Activated CD4-positive, alpha-beta T cell treated with anti-CD3 and anti-CD28 coated beads, Interleukin-2, amount 50 U/mL, for 48 hours (primary cell): Measurements from ENCODE around the gene TSEN2.
"Not testable (repeated sequence)": the region's sequence is repeated elsewhere in the genome, so short reads cannot be mapped to it uniquely, and the experiment has no call there.

ENCODE experiments used
- DNase-seq, 2 experiments: peaks; one replicate each; pipeline ENCODE4 v3.0.0-alpha.2; 2020

Gene TSEN2

GRCh38 chr3:12452361-12453330 lies 31.6 kb upstream of the TSEN2 start:
- no peak for DNase-seq

DNA sequence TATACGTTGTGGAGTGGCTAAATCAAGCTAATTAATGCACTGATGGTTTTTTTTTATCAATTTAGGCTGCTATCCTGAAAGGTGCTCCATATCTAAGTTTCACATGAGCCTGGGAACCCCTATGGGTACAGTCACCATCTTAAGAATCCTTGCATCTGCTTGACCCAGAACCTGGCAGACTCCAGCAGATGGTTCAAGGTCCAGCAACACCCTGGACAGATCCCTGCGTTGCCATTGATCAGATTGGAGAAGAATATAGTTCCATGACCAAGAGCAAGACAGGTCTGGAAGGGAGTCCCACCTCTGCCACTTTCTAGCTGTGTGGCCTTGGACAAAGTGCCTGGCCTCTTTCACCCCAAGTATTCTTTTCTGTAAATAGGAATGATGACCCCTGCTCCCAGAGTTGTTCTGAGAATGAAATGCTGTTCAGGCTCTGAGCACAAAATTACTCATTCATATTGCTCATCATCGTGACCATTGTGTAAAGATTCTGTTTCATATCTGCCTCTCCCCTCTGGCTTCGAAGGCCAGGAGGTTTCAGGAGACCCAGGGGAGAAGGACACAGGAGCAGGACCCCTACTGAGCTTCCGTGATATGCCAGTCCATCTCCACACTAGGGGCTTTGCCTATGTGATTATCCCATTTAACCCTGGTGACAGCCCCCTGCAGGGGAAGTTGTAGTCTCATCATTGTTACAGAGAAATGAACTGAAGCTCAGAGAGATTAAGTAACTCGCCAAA lies 30.0 kb upstream of the TSEN2 start:
- no peak for DNase-seq

DNA sequence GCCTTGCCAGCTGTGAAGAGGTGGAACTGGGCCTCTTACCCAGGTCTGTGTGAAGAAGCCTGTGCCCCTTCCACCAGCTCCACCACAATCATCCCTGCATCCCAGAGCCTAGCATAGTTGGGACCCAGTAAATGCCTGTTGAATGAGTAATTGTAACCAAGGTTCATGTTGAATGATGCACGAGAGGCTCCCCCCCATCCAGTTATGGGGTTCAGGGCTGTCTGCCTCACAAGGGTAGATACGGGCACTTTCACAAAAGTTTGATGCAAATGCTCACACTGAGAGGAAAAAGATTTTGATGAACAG lies 29.5 kb upstream of the TSEN2 start:
- DNase-seq: no peak

GRCh38 chr3:12455740-12456139 lies 28.5 kb upstream of the TSEN2 start:
- no peak for DNase-seq

DNA sequence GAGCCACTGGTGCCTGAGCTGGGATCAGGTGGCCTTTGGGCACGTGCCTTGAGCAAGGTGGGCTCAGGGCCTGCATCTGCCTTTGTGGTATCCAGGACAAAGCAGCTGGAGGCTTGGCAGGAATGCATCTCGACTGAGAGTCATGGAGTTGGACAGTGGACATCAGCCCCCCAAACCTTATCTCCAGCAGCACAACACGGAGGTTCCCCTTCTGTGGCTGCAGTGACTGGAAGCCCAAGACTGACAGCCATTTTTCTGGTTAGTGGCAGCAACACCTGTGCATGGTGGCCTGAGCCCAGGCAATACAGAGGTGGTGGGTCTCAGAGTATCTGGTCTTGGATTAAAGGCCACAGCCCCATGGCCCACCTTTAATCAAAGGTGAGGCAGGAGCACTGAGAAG lies 27.8 kb upstream of the TSEN2 start:
- no peak for DNase-seq

- not testable (repeated sequence) for DNase-seq
These were observed 26.9 kb upstream of the TSEN2 start for GRCh38 chr3:12457380-12457779.

GRCh38 chr3:12458901-12459300 lies 25.4 kb upstream of the TSEN2 start:
- no peak for DNase-seq

DNA sequence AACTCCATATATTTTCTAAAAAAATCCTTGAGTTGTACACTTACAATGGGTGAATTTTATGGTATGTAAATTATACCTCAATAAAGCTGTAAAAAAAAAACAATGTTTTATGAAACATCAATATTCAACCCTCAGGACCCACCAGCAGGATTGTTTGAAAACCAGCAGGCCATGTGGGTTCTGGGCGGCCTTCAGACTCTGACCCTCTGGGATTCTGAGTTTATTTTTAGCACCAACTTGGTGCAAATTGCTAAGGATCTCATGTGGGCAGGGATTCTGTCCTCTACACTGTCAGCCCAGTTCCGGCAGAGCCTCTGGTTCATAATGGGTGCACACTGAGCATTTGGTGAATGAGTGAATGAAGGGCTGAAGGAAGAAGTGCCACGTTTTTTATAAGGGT lies 24.2 kb upstream of the TSEN2 start:
- no peak for DNase-seq

- peak in 1 of 2 experiments; percentile 49 for DNase-seq
These were observed 23.1 kb upstream of the TSEN2 start for GRCh38 chr3:12461097-12461649.

DNA sequence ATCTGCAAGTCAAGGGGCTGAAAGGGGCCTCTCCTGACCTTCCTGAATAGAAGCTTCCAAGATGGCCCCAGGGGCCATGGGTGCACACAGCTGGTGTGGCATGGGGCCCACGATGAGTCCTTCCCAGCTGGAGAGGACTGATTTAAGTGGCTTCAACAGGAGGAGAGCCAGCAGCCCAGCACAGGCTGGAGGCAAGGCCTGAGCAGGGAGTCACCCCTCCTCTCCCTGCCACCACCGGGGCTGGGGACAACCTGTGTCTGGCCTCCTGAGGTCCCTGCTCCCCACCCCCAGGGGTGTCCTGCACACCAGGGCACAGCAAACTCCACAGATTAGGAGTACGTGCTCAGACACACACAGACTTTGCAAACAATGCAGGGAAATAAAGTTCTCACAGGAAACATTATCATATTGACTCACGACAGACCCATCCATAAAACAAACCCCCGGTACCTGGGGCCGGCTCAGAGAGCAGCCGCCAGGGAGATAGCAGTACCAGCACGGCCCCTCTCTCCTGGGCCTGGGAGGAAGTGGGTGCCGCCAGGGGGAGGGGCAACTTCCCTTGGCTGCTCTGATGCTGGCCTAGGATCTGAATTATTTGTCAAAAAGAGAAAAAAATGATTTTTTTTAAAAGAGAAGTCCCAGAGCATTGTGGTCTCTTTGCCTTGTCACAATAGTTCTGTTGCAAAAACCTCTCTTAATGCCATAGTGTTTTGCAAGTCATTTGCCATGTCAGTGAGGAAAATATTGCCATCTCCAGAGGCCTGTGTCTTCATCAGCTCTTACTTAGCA lies 21.9 kb upstream of the TSEN2 start:
- DNase-seq: no peak

DNA sequence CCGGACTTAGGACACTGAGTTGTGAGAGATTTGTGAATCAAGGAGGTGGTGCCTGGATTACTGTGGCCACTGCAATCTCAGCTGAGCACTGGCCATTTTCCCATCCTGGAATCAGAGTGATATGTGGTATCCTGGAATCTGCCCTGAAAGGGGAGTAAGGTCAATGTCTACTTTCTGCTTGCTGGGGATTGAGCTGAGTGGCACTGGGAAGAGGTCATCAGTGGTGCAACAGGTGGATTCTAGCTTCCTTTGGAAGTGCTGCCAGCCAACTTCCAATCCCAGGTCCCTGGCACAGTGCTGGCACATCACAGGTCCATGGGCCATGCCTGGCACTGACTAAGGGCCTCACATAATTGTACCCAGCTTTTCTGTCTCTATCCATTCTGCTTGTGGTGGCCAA lies 20.6 kb upstream of the TSEN2 start:
- DNase-seq: no peak

GRCh38 chr3:12464181-12464580 lies 20.1 kb upstream of the TSEN2 start:
- no peak for DNase-seq

GRCh38 chr3:12465151-12465835 lies 19.0 kb upstream of the TSEN2 start:
- DNase-seq: no peak

DNA sequence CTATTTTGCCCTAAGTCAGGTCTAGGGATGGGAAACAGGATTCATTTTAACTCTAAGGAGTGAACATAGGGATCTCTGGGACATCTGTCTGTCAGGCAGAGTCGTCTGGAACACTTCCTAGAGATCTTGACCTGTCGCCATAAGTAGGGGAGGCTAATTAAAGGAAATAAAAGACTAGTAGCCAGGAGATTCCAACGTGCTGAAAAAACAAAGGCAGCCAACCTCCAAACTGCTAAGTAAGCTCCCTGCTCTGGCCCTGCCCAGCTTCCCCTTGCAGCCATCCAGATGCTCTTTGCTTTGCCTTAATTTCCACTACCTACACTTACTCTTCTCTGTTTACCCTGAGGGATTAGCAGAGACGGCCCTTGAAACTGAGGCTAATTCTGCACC lies 18.4 kb upstream of the TSEN2 start:
- no peak for DNase-seq

- no peak for DNase-seq
These were observed 16.5 kb upstream of the TSEN2 start for GRCh38 chr3:12467746-12468145.

GRCh38 chr3:12468276-12468675 lies 16.0 kb upstream of the TSEN2 start:
- DNase-seq: no peak

DNA sequence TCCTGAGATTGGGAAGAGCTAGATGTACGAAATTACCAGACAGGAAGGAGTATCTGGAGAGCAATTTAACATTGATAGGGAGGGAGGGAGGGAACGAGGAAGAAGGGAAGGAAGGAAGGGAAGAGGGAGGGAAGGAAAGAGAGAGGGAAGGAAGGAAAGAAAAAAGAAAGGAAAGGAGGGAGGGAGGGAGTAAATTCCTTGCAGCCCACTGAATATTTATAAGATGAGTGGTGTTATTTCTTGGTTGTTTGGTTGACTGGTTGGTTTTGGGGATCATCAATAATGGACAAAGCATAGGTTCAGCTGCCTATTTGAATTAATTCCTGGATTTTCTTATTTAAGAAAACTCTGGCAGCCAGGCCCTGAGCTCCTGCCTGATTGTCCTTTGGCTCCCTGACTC lies 15.5 kb upstream of the TSEN2 start:
- DNase-seq: no peak

GRCh38 chr3:12469222-12469621 lies 15.1 kb upstream of the TSEN2 start:
- DNase-seq: not testable (repeated sequence)

DNA sequence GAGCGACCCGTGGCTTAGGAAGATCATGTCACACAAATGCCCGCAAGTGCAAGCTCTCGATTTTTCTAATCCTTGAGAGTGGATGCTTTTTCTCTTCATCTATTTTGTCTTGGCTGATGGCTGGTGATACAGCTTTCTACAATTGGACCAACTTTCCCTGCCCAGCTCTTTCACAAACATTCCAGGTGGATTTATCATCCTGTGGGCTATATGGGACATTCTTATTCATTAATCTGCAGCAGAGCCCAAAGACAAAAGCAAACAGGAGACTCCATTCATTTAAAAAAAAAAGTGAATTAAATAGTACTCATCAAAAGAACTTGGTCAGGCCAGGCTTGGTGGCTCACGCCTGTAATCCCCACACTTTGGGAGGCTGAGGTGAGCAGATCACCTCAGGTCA lies 14.2 kb upstream of the TSEN2 start:
- no peak for DNase-seq

GRCh38 chr3:12470680-12471079 lies 13.6 kb upstream of the TSEN2 start:
- DNase-seq: no peak

DNA sequence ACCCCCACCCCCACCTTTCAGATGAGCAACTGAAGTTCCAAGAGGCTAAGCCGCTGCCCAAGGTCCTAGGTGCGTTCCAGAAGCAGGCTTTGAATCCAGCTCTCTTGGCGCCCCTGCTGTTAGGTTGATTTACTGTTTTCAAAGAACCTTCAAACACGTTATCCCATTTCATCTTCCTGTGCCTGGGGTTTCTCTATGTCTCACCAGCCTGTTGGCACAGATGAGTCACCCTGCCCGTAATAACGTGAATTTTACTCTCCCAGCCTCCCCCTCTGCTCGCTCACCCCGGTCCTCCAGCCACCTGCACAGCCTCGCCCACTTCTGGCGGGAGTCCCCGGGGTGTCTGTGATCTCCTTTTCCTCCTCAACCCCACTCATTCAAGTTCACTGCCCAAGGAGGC lies 13.0 kb upstream of the TSEN2 start:
- peak; percentile 73 to 81 for DNase-seq

DNA sequence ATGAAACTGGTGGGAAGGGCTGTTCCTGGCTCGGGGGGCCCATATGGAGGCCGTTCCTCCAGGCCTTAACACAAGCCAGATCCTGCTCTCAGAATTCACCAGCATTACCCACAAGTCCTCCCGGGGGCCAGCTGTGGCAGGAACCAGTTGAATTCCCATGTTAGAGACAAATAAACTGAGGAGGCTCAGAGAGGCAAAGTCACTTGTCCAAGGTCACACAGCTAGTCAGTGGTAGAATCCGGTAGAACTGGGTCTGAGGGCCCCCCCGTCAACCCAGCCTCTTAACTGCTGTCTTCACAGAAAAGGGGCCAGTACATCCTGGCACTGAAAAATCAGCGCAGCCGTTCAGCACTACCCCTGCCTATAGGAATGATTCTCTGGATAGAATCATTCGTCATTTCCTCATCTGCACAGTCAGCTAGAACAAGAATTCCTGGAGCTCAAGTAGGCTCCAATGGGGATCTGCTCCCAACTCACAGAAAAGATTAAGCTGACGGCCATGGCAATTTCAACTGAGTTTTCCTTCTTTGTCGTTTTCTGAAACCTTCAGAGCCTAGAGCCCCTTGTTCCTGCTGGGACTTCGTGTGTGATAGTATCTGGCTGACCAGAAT lies 12.2 kb upstream of the TSEN2 start:
- no peak for DNase-seq
